HG02981 (cell line): ENCODE results near the gene PCDHGA10.
A peak's percentile ranks its signal among the peaks of the same experiment; 100 is the strongest.
"Not testable (repeated sequence)": the region's sequence is repeated elsewhere in the genome, so short reads cannot be mapped to it uniquely, and the experiment has no call there.

Source experiments
- ATAC-seq: cut with Tn5 transposase; IDR thresholded peaks from one replicate; pipeline ENCODE4 v1.9.1; 2021; ENCODE audit warnings: mild to moderate bottlenecking, moderate library complexity; ENCODE audit not compliant: unreplicated experiment

PCDHGA10 gene

DNA sequence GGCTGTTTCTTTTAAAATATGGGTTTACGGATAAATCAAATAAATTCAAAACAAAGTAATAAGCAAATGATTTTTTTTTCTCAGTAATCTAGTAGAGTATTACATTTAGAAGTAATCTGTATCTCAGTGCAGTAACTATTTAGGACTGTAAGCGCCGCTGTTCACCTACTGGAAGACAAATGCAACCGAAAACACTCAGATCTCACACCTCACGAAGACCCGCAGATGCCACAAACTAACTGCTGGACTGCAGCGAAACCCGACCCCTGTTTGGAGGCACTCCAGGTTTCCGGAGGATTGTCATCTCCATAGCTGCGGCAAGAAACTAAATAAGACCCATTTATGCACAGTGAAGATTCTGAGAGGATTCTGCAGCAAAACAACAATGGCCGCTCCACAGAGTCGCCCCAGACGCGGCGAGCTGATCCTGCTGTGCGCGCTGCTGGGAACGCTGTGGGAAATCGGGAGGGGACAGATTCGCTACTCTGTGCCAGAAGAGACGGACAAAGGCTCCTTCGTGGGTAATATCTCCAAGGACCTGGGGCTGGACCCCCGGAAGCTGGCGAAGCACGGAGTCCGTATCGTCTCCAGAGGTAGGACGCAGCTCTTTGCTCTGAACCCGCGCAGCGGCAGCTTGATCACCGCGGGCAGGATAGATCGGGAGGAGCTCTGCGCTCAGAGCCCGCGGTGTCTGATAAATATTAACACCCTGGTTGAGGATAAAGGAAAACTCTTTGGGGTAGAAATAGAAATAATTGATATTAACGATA, 20.2 kb upstream of the PCDHGA10 start, which contains the start of gene PCDHGA8:
PCDHGA8 (plus strand) TSS at position 205 of the 770 bp plus-strand sequence; CDS start at position 386, 181 bp downstream.
- no peak for ATAC-seq

DNA sequence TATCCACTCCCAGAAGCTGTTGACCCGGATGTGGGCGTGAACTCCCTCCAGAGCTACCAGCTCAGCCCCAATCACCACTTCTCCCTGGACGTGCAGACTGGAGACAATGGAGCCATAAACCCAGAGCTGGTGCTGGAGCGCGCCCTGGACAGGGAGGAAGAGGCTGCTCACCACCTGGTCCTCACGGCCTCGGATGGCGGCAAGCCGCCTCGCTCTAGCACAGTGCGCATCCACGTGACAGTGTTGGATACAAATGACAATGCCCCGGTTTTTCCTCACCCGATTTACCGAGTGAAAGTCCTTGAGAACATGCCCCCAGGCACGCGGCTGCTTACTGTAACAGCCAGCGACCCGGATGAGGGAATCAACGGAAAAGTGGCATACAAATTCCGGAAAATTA, 19.5 kb upstream of the PCDHGA10 start:
- ATAC-seq = no peak

DNA sequence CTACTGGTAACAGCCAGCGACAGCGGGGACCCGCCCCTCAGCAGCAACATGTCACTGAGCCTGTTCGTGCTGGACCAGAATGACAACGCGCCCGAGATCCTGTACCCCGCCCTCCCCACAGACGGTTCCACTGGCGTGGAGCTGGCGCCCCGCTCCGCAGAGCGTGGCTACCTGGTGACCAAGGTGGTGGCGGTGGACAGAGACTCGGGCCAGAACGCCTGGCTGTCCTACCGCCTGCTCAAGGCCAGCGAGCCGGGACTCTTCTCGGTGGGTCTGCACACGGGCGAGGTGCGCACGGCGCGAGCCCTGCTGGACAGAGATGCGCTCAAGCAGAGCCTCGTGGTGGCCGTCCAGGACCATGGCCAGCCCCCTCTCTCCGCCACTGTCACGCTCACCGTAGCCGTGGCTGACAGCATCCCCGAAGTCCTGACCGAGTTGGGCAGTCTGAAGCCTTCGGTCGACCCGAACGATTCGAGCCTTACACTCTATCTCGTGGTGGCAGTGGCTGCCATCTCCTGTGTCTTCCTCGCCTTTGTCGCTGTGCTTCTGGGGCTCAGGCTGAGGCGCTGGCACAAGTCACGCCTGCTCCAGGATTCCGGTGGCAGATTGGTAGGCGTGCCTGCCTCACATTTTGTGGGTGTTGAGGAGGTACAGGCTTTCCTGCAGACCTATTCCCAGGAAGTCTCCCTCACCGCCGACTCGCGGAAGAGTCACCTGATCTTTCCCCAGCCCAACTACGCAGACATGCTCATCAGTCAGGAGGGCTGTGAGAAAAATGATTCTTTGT, 18.2 kb upstream of the PCDHGA10 start:
- not testable (repeated sequence) for ATAC-seq

DNA sequence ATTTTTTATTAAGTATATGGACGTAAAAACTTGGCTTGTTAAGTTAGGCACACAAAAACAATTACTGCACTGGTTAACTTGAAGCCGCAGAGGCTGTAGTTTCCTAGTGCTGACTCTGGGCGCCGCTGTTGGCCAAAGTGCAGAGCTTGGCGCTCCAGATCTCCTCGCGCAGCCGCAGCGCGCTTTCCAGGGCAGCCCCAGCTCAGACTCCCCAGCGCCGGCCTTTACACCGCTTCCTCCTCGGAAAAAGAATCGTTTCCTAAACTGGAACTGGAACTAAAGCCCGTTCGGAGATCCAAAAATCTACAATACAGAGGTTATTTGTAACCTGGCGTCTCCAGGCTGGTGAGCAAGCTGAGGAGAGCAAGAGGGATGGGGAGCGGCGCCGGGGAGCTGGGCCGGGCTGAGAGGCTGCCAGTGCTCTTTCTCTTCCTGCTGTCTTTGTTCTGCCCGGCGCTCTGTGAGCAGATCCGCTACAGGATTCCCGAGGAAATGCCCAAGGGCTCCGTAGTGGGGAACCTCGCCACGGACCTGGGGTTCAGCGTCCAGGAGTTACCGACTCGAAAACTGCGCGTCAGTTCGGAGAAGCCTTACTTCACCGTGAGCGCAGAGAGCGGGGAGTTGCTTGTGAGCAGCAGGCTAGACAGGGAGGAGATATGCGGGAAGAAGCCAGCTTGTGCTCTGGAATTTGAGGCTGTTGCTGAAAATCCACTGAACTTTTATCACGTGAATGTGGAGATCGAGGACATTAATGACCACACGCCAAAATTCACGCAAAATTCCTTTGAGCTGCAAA, 14.8 kb upstream of the PCDHGA10 start, which contains the start of gene PCDHGB5:
PCDHGB5 (plus strand) TSS at position 192 of the 796 bp plus-strand sequence; CDS start at position 373, 181 bp downstream.
- ATAC-seq = peak; percentile 87

DNA sequence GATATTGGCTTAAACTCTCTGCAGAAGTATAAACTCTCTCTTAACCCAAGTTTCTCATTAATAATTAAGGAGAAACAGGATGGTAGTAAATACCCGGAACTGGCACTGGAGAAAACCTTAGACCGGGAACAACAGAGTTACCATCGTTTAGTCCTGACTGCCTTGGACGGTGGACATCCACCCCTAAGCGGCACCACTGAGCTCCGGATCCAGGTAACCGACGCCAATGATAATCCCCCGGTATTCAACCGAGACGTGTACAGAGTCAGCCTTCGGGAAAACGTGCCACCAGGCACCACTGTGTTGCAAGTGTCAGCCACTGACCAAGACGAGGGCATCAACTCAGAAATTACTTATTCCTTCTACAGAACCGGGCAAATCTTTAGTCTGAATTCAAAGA, 14.2 kb upstream of the PCDHGA10 start:
- ATAC-seq = no peak

DNA sequence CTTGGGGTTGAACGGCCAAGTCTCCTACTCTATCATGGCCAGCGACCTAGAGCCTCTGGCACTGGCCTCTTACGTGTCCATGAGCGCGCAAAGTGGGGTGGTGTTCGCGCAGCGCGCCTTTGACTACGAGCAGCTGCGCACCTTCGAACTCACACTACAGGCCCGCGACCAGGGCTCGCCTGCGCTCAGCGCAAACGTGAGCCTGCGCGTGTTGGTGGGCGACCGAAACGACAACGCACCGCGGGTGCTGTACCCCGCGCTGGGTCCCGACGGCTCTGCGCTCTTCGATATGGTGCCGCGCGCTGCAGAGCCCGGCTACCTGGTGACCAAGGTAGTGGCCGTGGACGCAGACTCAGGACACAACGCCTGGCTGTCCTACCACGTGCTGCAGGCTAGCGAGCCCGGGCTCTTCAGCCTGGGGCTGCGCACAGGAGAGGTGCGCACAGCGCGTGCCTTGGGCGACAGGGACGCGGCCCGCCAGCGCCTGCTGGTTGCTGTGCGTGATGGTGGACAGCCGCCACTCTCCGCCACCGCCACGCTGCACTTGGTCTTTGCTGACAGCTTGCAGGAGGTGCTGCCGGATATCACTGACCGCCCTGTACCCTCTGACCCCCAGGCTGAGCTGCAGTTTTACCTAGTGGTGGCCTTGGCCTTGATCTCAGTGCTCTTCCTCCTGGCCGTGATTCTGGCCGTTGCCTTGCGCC, 13.1 kb upstream of the PCDHGA10 start:
- ATAC-seq = no peak

DNA sequence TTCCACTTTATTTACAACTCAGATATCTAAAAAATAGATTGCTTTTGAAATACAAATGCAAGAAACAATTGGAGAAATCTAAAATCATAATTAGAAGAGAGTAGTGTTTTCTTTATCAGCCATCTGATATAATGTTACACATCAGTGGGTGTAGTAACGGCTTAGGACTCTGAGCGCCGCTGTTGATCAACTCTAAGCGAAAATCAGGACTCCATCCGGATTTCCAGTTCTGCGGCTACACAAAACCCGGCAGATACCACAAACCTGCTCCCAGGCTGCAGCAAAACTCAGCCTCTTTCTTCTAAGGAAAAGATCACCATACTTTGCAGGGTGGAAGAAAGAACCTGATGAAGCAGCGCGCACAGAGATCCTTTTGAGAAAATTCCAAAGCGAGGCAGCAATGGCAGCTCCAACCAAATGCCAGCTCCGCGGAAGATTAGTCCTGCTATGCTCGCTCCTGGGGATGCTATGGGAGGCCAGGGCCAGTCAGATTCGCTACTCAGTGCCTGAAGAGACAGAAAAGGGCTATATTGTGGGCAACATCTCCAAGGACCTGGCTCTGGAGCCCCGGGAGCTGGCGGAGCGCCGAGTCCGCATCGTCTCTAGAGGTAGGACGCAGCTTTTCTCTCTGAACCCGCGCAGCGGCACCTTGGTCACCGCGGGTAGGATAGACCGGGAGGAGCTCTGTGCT, 10.1 kb upstream of the PCDHGA10 start, which contains the start of gene PCDHGA9:
PCDHGA9 (plus strand) TSS at position 226 of the 691 bp plus-strand sequence; CDS start at position 401, 175 bp downstream.
- ATAC-seq = no peak

DNA sequence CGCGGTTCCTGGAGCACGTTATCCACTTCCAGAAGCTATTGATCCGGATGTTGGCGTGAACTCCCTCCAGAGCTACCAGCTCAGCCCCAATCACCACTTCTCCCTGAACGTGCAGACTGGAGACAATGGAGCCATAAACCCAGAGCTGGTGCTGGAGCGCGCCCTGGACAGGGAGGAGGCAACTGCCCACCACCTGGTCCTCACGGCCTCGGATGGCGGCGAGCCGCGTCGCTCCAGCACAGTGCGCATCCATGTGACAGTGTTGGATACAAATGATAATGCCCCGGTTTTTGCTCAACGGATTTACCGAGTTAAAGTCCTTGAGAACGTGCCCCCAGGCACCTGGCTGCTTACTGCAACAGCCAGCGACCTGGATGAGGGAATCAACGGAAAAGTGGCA, 9.4 kb upstream of the PCDHGA10 start:
- ATAC-seq = no peak

DNA sequence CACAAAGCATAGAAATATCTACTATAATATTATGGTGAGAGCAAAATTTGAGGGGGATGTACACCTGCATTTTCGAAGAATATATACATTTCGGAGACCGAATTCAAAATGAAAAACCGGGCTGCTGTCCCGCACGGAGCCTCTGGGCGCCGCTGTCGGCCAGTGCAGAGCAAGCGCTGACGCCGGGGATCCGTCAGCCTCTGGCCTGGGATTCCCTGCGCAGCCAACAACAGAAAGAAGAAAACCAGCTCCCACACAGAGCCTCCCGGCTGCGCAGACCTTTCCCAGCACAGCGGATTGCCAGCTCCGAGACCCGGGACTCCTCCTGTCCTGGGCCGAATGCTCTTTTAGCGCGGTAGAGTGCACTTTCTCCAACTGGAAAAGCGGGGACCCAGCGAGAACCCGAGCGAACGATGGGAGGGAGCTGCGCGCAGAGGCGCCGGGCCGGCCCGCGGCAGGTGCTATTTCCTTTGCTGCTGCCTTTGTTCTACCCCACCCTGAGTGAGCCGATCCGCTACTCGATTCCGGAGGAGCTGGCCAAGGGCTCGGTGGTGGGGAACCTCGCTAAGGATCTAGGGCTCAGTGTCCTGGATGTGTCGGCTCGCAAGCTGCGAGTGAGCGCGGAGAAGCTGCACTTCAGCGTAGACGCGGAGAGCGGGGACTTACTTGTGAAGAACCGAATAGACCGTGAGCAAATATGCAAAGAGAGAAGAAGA, 4.8 kb upstream of the PCDHGA10 start, which contains the start of gene PCDHGB6:
PCDHGB6 (plus strand) TSS at position 232 of the 716 bp plus-strand sequence; CDS start at position 414, 182 bp downstream.
- ATAC-seq = not testable (repeated sequence)

DNA sequence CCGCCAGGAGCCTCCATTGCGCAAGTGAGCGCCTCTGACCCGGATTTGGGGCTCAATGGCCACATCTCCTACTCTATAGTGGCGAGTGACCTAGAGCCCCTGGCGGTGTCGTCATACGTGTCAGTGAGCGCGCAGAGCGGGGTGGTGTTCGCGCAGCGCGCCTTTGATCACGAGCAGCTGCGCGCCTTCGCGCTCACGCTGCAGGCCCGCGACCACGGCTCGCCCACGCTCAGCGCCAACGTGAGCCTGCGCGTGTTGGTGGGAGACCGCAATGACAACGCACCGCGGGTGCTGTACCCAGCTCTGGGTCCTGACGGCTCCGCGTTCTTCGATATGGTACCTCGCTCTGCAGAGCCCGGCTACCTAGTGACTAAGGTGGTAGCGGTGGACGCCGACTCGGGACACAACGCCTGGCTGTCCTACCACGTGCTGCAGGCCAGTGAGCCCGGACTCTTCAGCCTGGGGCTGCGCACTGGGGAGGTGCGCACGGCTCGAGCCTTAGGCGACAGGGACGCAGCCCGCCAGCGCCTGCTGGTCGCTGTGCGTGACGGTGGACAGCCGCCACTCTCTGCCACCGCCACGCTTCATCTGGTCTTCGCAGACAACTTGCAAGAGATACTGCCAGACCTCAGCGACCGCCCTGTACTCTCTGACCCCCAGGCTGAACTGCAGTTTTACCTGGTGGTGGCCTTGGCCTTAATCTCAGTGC, 3.0 kb upstream of the PCDHGA10 start:
- no peak for ATAC-seq

DNA sequence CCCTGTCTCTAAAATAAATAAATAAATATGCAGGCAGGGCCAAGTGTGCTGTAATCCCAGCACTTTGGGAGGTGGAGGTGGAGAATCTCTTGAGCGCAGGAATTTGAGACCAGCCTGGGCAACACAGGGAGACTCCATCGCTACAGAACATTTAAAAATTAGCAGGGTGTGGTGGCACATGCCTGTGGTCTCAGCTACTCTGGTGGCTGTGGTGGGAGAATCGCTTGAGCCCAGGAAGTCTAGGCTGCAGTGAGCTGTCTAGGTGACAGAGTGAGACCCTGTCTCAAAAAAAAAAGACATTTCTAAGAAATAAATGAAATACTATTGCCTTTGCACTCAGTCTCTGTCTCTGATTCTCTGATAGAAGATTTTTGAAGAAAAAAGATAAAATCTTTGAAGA, 1.2 kb upstream of the PCDHGA10 start:
- no peak for ATAC-seq

DNA sequence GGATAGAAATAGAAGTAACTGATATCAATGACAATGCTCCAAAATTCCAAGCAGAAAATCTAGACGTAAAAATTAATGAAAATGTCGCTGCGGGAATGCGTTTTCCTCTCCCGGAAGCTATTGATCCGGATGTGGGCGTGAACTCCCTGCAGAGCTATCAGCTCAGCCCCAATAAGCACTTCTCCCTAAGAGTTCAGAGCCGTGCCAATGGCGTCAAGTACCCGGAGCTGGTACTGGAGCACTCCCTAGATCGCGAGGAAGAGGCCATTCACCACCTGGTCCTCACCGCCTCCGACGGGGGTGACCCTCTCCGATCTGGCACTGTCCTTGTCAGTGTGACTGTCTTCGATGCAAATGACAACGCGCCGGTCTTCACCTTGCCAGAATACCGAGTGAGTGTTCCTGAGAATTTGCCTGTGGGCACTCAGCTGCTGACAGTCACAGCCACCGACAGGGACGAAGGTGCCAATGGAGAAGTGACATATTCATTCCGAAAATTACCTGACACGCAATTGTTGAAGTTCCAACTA, 818 bp downstream of the PCDHGA10 start:
- ATAC-seq = no peak

DNA sequence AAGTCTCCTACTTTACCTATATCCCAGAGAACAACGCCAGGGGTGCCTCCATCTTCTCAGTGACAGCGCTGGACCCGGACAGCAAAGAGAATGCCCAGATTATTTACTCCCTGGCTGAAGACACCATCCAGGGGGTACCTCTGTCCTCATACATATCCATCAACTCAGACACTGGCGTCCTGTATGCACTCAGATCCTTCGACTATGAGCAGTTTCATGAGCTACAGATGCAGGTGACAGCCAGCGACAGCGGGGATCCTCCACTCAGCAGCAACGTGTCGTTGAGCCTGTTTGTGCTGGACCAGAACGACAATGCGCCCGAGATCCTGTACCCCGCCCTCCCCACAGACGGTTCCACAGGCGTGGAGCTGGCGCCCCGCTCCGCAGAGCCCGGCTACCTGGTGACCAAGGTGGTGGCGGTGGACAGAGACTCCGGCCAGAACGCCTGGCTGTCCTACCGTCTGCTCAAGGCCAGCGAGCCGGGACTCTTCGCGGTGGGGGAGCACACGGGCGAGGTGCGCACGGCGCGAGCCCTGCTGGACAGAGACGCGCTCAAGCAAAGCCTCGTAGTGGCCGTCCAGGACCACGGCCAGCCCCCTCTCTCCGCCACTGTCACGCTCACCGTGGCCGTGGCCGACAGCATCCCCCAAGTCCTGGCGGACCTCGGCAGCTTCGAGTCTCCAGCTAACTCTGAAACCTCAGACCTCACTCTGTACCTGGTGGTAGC, 1.9 kb downstream of the PCDHGA10 start:
- not testable (repeated sequence) for ATAC-seq

DNA sequence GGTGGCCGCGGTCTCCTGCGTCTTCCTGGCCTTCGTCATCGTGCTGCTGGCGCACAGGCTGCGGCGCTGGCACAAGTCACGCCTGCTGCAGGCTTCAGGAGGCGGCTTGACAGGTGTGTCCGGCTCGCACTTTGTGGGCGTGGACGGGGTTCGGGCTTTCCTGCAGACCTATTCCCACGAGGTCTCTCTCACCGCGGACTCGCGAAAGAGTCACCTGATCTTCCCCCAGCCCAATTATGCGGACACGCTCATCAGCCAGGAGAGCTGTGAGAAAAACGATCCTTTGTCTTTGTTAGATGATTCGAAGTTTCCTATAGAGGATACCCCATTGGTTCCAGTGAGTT, 2.5 kb downstream of the PCDHGA10 start:
- not testable (repeated sequence) for ATAC-seq

DNA sequence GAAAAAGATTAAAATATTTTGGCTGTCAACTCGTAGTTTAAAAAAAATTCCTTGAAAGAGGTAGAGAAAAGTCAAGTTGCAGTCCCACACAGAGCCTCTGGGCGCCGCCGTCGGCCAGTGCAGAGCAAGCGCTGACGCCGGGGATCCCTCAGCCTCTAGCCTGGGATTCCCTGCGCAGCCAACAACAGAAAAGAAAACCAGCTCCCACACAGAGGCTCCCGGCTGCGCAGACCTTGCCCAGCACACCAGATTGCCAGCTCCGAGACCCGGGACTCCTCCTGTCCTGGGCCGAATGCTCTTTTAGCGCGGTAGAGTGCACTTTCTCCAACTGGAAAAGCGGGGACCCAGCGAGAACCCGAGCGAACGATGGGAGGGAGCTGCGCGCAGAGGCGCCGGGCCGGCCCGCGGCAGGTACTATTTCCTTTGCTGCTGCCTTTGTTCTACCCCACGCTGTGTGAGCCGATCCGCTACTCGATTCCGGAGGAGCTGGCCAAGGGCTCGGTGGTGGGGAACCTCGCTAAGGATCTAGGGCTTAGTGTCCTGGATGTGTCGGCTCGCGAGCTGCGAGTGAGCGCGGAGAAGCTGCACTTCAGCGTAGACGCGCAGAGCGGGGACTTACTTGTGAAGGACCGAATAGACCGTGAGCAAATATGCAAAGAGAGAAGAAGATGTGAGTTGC, 4.8 kb downstream of the PCDHGA10 start, which contains the start of gene PCDHGB7:
PCDHGB7 (plus strand) TSS at position 184 of the 679 bp plus-strand sequence; CDS start at position 367, 183 bp downstream.
- peak; percentile 81 for ATAC-seq

DNA sequence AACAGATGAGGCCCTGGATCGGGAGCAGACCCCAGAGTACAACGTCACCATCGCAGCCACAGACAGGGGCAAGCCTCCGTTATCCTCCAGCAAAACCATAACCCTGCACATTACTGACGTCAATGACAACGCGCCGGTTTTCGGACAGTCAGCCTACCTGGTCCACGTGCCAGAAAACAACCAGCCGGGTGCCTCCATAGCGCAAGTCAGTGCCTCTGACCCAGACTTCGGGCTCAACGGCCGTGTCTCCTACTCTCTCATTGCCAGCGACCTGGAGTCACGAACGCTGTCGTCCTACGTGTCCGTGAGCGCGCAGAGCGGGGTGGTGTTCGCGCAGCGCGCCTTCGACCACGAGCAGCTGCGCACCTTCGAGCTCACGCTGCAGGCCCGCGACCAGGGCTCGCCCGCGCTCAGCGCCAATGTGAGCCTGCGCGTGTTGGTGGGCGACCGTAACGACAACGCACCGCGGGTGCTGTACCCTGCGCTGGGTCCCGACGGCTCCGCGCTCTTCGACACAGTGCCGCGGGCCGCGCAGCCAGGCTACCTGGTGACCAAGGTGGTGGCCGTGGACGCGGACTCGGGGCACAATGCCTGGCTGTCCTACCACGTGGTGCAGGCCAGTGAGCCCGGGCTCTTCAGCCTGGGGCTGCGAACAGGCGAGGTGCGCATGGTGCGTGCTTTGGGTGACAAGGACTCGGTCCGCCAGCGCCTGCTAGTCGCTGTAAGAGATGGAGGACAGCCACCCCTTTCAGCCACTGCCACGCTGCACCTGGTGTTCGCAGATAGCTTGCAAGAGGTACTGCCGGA, 6.5 kb downstream of the PCDHGA10 start:
- no peak for ATAC-seq
